HK-2 (cell line): ENCODE data around the gene ARPC1A.
A peak's percentile ranks its signal among the peaks of the same experiment; 100 is the strongest.

Experiments used
- DNase-seq: peaks from one replicate; pipeline ENCODE4 v3.0.0-alpha.2; 2018; ENCODE audit not compliant: unreplicated experiment

The ARPC1A gene

GRCh38 chr7:99387912-99388311 lies 62.2 kb downstream of the ARPC1A start:
- no peak for DNase-seq

GRCh38 chr7:99389772-99390171 lies 64.1 kb downstream of the ARPC1A start:
- no peak for DNase-seq

GRCh38 chr7:99390941-99391602 lies 65.4 kb downstream of the ARPC1A start:
- no peak for DNase-seq

GRCh38 chr7:99392046-99392445 lies 66.3 kb downstream of the ARPC1A start:
- DNase-seq, result no peak

GRCh38 chr7:99392659-99393354 lies 67.1 kb downstream of the ARPC1A start:
- DNase-seq, result no peak

- DNase-seq, result no peak
These were observed 67.9 kb downstream of the ARPC1A start for GRCh38 chr7:99393355-99394187.

GRCh38 chr7:99394188-99394502 lies 68.4 kb downstream of the ARPC1A start:
- DNase-seq, result no peak

GRCh38 chr7:99395616-99396327 lies 70.1 kb downstream of the ARPC1A start:
- no peak for DNase-seq

GRCh38 chr7:99396418-99397296 lies 71.0 kb downstream of the ARPC1A start:
- DNase-seq, result no peak

GRCh38 chr7:99397297-99397983 lies 71.7 kb downstream of the ARPC1A start:
- DNase-seq, result no peak

GRCh38 chr7:99398891-99399445 lies 73.3 kb downstream of the ARPC1A start:
- no peak for DNase-seq

- no peak for DNase-seq
These were observed 73.9 kb downstream of the ARPC1A start for GRCh38 chr7:99399597-99399996.

- no peak for DNase-seq
These were observed 77.2 kb downstream of the ARPC1A start for GRCh38 chr7:99402854-99403253.

- DNase-seq, result no peak
These were observed 78.1 kb downstream of the ARPC1A start for GRCh38 chr7:99403764-99404163.

- DNase-seq, result no peak
These were observed 78.7 kb downstream of the ARPC1A start for GRCh38 chr7:99404235-99404976.

- DNase-seq, result no peak
These were observed 79.3 kb downstream of the ARPC1A start for GRCh38 chr7:99404977-99405320.

GRCh38 chr7:99406557-99406956 lies 80.9 kb downstream of the ARPC1A start:
- DNase-seq, result no peak

GRCh38 chr7:99407872-99408378 lies 82.2 kb downstream of the ARPC1A start:
- peak; percentile 61 for DNase-seq

- DNase-seq, result peak; percentile 93
These were observed 82.9 kb downstream of the ARPC1A start, which contains the start of the genes BUD31 and PDAP1 for GRCh38 chr7:99408379-99409191. Gene BUD31 (plus strand): TSS chr7:99408969. CDS start chr7:99411093, 2,124 bp downstream. Gene PDAP1 (minus strand): TSS chr7:99408597. CDS start chr7:99408548, 49 bp downstream.
